ENCODE results near the gene HLCS.

Gene HLCS

DNA sequence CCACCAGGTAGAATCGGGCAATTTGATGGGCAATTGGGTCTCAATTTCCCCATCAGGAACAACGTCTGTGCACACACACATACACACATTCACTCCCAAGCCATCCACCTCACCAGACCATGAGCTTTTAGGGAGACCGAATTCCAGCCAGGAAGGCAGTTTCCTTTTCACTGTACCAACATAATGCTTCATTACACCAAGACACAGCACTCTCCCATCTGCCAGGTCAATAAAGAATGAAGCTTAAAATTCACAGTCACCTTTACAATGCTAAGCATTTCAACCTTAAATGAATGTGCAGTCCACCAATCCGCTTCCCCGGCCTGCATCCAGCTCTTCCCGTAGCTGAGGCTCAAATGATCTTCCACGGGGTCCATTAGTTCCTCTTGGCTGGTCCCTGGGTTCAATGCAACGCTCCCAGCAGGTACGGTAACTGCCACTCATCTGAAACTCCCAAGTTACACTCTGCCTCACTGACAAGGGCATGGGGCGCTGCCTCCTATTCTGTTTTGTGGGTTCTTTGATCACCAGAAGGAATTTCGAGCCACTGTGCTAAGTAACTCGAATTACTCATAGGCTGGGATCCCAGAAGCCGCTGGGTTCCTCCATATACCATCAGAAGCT lies 162.5 kb downstream of the HLCS start:
- no peak for DNase-seq

GRCh38 chr21:36803051-36803645 lies 163.3 kb downstream of the HLCS start:
- no peak for DNase-seq

DNA sequence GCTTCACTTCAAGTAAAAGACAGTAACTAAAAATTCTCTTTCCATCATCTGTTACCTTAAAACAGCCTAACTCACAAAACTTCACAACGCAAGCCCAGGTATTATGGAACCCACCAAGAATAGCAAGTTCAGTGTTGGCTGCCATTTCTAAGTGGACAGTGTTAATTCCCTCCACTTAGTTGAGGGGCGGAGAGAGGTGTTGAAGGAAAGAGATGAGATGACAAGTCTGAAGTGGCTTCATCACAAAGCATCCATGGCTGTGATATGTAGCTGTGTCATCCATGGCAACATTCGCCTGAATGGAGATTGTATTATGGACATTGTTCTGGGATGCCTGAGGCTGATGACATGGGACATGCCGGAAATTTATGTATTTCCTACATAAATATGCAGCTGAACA lies 165.7 kb downstream of the HLCS start:
- DNase-seq: no peak

GRCh38 chr21:36799869-36800268 lies 166.6 kb downstream of the HLCS start:
- DNase-seq: no peak

DNA sequence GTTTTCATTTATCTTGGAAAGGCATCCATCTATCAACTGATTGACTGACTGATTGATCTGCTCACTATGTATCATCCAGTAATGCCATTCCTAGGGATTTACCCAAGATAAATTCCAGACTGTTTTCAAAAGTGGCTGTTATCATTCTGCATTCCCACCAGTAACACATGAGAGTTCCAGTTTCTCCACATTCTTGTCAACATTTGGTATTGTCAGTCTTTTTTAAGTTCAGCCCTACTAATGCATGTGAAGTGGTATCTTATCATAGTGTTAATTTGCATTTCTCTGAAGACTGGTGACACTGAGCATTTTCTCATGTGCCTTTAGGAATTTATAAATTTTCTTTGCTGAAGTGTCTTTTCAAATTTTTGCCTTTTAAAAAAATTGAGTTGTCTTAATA lies 168.0 kb downstream of the HLCS start:
- no peak for DNase-seq

DNA sequence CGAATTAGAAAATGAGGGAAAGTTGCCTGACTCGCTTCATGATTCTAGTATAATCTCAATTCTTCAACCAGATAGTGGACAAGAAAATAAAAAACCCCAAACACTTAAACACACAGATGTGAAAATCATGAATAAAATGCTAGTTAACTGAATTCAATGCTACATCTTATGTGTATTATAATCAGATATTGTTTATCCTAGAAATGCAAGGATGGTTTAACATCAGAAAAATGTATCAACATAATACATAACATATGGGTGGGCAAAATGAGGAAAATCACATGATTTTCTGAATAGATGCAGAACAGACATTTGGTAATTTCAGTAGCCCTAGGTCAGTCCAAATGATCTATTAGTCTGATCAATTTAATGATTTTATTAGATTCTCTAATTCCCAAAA lies 170.4 kb downstream of the HLCS start:
- no peak for DNase-seq

DNA sequence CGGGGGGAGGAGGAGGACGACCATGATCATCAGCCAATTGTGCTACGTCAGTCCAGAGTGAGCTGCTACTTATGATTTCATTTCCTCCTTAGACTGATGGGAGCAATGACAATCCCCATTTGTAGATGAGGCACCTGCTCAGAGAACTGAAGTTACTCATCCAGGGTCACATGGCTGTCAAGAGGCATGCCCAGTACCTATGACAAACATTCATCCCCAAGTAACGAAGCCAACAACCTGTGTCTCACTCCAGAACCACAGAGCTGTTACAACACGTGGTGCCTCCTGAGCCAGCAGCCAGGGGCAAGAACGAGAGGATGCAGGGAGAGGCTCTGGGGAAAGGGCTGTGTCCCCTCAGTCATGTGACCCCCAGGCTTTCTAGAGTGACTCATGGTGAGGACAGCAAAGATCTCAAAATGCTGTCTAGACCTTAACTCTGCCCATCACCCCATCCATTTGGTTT lies 173.9 kb downstream of the HLCS start:
- no peak for DNase-seq

GRCh38 chr21:36791695-36792470 lies 174.6 kb downstream of the HLCS start:
- no peak for DNase-seq

DNA sequence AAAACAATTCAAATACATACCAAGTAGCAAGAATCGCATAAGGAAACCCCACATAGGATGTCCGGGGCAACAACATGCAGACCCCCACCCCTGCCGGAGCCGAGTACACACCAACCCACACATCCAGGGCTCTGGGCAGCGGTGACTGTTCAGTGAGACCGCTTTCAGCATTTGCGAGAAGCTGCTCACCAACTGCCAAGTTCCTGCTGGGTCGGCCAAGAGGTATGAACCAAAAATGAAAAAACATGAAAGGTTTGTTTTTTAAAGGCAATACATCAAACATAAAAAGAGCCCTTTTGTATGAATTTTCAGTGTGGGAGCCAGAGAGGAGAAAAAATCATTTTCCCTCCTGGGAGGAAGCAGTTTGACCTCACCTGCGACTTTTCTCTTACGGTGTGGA lies 175.3 kb downstream of the HLCS start:
- no peak for DNase-seq

GRCh38 chr21:36790616-36791015 lies 175.9 kb downstream of the HLCS start:
- no peak for DNase-seq

DNA sequence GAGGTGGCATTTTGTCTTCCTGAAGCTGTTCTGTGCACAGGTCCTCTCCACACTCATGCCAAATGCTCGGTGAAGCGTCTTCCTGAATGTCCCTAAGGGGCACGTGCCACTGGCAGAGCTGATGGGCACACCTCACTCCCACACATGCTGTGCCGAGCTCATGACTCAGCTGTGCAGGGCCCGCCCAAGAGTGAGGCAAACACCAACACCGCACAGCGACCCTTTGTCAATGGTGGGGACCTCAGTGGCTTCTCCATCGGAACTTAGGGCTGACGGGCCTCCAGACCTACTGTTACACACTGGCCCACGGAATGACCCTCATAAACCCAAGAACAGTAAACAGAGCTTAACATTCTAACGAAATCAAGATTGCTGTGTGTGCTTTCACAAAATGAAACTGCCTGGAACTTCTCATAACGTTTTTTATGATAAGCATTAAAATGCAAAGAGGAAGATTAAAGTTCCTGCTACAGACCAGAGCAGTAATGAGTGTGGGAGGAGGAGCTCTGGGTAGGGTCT lies 178.3 kb downstream of the HLCS start:
- no peak for DNase-seq

GRCh38 chr21:36786186-36786585 lies 180.3 kb downstream of the HLCS start:
- no peak for DNase-seq

GRCh38 chr21:36785615-36786014 lies 180.9 kb downstream of the HLCS start:
- DNase-seq: no peak

DNA sequence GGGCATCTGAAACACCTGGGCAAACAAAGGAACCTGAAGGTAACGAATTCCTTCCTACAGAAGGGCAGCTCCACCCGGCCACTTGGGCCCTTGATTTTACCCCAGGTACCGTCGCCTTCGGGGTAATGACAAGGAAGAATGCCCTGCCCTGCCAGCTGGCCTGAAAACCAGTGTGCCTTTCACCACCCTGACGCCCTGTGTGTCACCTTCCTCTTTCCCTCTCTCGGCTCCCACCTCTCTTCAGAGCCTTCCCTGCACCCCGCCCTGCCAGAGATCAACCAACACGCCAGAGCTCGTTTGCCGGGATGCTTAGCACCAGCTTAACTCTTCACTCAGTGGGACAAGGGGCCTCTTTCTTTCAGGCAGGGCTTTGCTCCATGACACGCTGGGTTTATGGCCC lies 181.5 kb downstream of the HLCS start:
- DNase-seq: no peak

DNA sequence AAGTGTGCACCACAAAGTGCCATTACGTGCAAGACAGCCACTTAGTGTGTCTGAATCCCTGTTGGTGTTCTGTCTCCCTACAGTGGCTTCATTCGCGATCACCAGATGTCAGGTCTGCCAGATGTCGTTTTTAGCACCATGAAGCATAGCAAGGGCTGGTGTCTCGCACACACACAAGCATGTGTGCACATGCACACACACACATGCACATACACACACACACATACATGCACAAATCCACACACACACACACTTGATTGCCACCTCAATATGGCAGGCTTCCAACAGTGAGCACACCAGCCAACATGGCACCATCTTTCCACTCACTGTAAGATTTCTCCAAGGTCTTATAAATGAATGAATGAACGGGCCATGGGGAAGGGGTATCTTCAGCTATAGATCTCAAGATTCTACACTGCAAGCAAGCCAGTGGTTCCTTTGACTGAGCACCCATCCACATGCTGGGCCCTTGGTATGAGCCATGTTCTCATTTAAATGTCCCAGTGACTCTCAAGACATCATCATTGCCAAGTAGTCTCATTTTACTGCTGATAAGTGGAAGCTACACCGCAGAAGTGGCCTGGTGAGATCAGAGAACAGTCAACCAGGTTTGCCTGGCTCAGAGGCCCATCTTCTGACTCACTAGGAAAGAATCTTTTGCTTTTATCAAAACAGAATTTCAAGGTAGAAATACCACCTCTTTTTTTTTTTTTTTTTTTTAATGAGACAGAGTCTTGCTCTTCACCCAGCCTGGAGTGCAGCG lies 182.7 kb downstream of the HLCS start:
- no peak for DNase-seq

GRCh38 chr21:36780861-36781260 lies 185.6 kb downstream of the HLCS start:
- DNase-seq: no peak

DNA sequence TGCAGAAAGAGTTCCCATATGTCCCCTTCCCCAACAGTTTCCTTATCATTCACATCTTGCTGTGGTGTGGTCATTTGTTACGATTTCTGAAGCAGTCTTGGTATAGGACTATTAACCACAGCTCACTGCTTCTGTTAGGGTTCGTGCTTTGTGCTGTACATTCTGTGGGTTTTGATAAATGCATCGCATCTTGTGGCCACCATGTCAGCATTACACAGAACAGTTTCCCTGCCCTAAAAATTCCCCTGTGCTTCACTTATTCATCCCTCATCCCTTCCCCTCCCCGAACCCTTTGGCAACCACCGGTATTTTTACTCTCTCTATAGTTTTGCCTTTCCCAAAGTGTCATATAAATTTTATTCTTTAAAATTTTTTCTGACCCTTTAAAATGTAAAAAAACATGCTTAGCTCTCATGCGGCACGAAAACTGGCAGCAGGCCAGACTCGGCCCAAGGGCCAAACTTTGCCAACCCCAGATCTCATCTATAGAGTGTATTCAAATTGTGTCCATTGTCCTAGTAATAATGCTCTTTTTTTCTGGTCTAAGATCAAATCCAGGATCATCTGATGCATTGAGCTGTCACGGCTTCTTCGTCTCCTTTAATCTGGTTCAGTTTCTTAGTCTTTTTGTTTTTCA lies 189.4 kb downstream of the HLCS start:
- DNase-seq: no peak

DNA sequence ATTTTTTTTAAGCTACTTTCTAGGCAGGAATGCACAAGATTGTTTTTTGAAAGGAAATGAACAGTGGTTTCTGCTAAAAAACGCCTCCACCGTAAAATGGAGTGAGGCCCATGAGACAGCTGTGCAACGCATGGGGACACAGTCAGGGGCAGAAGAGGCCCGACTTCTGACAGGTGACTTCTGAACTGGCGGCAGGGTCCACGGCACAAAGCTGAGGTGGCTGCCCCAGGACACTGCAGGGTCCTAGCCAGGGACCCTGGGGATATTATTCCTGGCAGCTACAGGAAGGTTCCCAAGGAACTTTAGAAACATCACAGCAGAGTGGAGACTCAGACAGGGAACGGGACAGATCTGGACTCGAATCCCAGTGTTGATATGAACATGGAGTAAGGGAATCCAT lies 192.5 kb downstream of the HLCS start:
- no peak for DNase-seq

DNA sequence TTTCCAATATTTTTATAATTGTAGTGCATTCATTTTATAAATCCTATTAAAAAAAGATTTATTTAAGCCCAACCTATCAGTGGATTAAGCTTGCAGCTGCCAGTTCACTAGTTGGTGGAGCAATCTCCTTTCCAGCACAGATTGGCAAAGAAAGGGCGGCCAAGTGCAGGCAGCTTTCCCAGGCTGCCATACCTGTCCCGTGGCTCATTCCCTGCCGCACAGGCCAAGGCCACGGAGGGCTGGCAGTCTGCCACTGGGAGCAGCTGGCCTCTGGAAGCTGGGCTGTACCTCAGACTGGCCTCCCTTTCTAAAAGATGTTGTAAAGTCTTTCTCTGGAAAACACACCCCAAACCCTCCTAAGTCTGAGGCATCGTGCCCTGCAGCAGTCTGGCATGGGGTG lies 193.4 kb downstream of the HLCS start:
- DNase-seq: no peak

DNA sequence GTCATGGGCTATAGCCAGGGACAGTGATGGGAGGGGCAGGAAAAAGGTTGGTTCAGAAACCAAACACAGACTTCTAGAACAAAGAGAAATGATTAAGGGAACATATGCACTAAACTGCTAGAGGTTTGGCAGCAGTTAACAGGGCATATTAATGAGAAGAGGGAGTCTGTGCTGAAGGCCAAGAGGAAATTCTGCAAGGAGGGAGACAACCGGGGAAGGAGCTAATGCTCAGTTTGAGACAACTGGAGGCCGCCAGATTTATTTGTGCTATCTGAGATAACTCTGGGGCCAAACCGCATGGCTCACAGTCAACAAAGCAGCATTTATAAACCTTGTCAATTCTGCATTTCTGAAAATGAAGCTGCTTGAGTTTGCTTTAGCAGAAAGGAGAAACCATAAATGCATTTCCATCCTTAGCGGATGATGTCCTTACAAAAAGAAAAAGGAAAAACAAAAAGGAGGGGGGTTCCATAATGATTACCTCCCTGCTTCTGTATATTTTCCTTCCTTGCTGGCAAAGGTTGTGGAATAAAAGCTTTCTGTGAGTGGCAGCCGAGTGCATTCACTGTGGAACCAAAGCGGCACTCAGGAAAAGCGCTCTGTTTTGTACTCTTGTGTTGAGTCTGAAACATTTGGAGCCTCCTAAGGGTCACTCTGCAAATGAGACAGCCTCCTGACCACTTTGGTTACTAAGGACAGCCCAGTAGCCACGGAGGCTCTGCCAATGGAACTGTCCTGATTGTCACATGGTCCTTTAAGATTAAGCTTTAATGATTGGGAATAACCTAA lies 197.2 kb downstream of the HLCS start:
- DNase-seq: no peak

GRCh38 chr21:36768496-36768895 lies 198.0 kb downstream of the HLCS start:
- DNase-seq: no peak

DNA sequence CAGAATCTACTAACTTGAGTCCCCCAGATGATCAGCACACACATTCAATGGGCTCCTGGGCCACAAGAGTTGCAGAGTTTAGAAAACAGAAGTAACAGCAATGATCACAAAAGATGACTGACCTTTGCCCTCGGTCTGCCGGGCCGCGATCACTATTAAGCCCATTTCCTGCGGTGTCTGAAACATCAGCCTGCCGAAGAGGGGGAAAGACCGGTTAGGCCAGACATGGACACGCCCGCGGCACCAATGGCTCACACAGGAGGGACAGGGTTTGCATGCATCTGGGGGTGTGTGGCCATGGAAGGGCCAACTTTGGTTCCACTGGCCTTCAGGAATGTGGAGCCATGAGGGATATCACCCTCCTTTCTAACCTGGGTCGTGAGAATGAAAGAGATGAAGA lies 199.4 kb downstream of the HLCS start:
- no peak for DNase-seq

Measured in activated T-cell treated with anti-CD3 and anti-CD28 coated beads for 4 hours (primary cell).